Loucy (cell line): ENCODE data around the gene NIM1K.
"Not testable (repeated sequence)": the region's sequence is repeated elsewhere in the genome, so short reads cannot be mapped to it uniquely, and the experiment has no call there.

ENCODE experiments used
- H2AFZ ChIP-seq: fragments of 200-600 bp; sonication (generic); 2 replicates; pipeline ENCODE4 v1.6.0; 2016; ENCODE audit warnings: antibody characterized with exemption, mild to moderate bottlenecking, low read length, moderate library complexity
- H3F3A ChIP-seq: fragments of 200-600 bp; 2 replicates; pipeline ENCODE4 v1.6.0; 2016; ENCODE audit warnings: antibody characterized with exemption, low read depth, mild to moderate bottlenecking
- H3K27me3 ChIP-seq: fragments of 200-600 bp; sonication (generic); 2 replicates; pipeline ENCODE4 v1.6.1; 2014; ENCODE audit warnings: low read length, mild to moderate bottlenecking; ENCODE audit not compliant: insufficient read depth, poor library complexity, severe bottlenecking
- H3K36me3 ChIP-seq: fragments of 200-600 bp; sonication (generic); 2 replicates; pipeline ENCODE4 v1.6.1; 2016; ENCODE audit warnings: low read length; ENCODE audit not compliant: insufficient read depth
- H3K4me1 ChIP-seq: fragments of 200-600 bp; sonication (generic); 2 replicates; pipeline ENCODE4 v1.5.1; 2014; ENCODE audit warnings: low read length, mild to moderate bottlenecking; ENCODE audit not compliant: insufficient read depth, poor library complexity, severe bottlenecking
- H3K4me2 ChIP-seq: fragments of 200-600 bp; sonication (generic); 2 replicates; pipeline ENCODE4 v1.6.0; 2014; ENCODE audit warnings: antibody characterized with exemption, low read length, low read depth, mild to moderate bottlenecking; ENCODE audit not compliant: poor library complexity, severe bottlenecking
- H3K4me3 ChIP-seq: fragments of 200-600 bp; sonication (generic); 2 replicates; pipeline ENCODE4 v1.5.1; 2014; ENCODE audit warnings: low read length, mild to moderate bottlenecking, mixed read lengths; ENCODE audit not compliant: poor library complexity, severe bottlenecking
- H3K79me2 ChIP-seq: fragments of 200-600 bp; sonication (generic); 2 replicates; pipeline ENCODE4 v1.6.1; 2014; ENCODE audit warnings: low read length; ENCODE audit not compliant: insufficient read depth
- H3K9ac ChIP-seq: fragments of 200-600 bp; sonication (generic); 2 replicates; pipeline ENCODE4 v1.6.0; 2014; ENCODE audit warnings: mild to moderate bottlenecking, low read depth, low read length, moderate library complexity; ENCODE audit not compliant: poor library complexity, severe bottlenecking
- H3K9me2 ChIP-seq: fragments of 200-600 bp; sonication (generic); replicated peaks from 2 replicates; pipeline ENCODE4 v1.6.1; 2016; ENCODE audit warnings: low read depth, low read length, mixed read lengths
- H3K9me3 ChIP-seq: fragments of 200-600 bp; sonication (generic); 2 replicates; pipeline ENCODE4 v1.6.1; 2014; ENCODE audit warnings: mild to moderate bottlenecking, antibody characterized with exemption, low read length, low read depth; ENCODE audit not compliant: insufficient read depth
- H4K20me1 ChIP-seq: fragments of 200-600 bp; sonication (generic); 2 replicates; pipeline ENCODE4 v1.6.0; 2014; ENCODE audit warnings: antibody characterized with exemption, low read length, mild to moderate bottlenecking; ENCODE audit not compliant: insufficient read depth, poor library complexity, severe bottlenecking
- CTCF ChIP-seq: fragments of 200-600 bp; sonication (generic); conservative IDR thresholded peaks from 2 replicates; pipeline ENCODE4 v1.5.1; 2014; ENCODE audit warnings: mild to moderate bottlenecking, antibody characterized with exemption, low read length
- EZH2phosphoT487 ChIP-seq: fragments of 200-600 bp; IDR thresholded peaks from 2 replicates; pipeline ENCODE4 v1.6.1; 2018; ENCODE audit warnings: antibody characterized with exemption, mild to moderate bottlenecking, moderate library complexity, borderline replicate concordance

Gene NIM1K

GRCh38 chr5:43193894-43194265, 1.9 kb downstream of the NIM1K start:
- TF ChIP-seq EZH2phosphoT487 (no peak), CTCF (no peak)
- H3K9ac ChIP-seq: no peak overlapping the region
- H3K4me3 ChIP-seq: no peak overlapping the region
- H3K79me2 ChIP-seq: no peaks in the 10 kb centered on the region
- H3K4me2 ChIP-seq: no peak overlapping the region
- no peak overlapping the region for H2AFZ ChIP-seq
- no peaks in the 10 kb centered on the region for H3K9me2 ChIP-seq
- no peaks in the 10 kb centered on the region for H3K36me3 ChIP-seq
- no peaks in the 10 kb centered on the region for H3F3A ChIP-seq
- no peaks in the 10 kb centered on the region for H4K20me1 ChIP-seq
- H3K9me3 ChIP-seq: no peaks in the 10 kb centered on the region
- H3K4me1 ChIP-seq: no peaks in the 10 kb centered on the region
- no peaks in the 10 kb centered on the region for H3K27me3 ChIP-seq

- no peaks in the 10 kb centered on the region for H3F3A ChIP-seq
- TF ChIP-seq CTCF (no peak), EZH2phosphoT487 (no peak)
- H4K20me1 ChIP-seq: no peaks in the 10 kb centered on the region
- H3K27me3 ChIP-seq: no peaks in the 10 kb centered on the region
- H3K9me3 ChIP-seq: no peaks in the 10 kb centered on the region
- no peaks in the 10 kb centered on the region for H3K9me2 ChIP-seq
- H3K4me1 ChIP-seq: no peaks in the 10 kb centered on the region
- no peak overlapping the region for H2AFZ ChIP-seq
- H3K79me2 ChIP-seq: no peaks in the 10 kb centered on the region
- no peak overlapping the region for H3K9ac ChIP-seq
- H3K4me3 ChIP-seq: no peak overlapping the region
- H3K4me2 ChIP-seq: no peak overlapping the region
- H3K36me3 ChIP-seq: no peaks in the 10 kb centered on the region
Observed at GRCh38 chr5:43195670-43196265, 3.7 kb downstream of the NIM1K start.

GRCh38 chr5:43197535-43197934, 5.5 kb downstream of the NIM1K start:
- Histone ChIP-seq H3F3A (no peaks in the 10 kb centered on the region), H3K9me3 (no peaks in the 10 kb centered on the region), H4K20me1 (no peaks in the 10 kb centered on the region)

GRCh38 chr5:43201442-43201841, 9.4 kb downstream of the NIM1K start:
- H4K20me1 ChIP-seq, H3K27me3 ChIP-seq, H3K4me1 ChIP-seq, H3K9me2 ChIP-seq, H3K79me2 ChIP-seq, H3K9me3 ChIP-seq, H3F3A ChIP-seq, H3K4me3 ChIP-seq, H2AFZ ChIP-seq, H3K36me3 ChIP-seq, H3K4me2 ChIP-seq, H3K9ac ChIP-seq: not testable (repeated sequence)

More at GRCh38 chr5:43197535-43197934, 5.5 kb downstream of the NIM1K start:
- Histone ChIP-seq H3K4me3 (no peak overlapping the region), H2AFZ (no peak overlapping the region), H3K9me2 (no peaks in the 10 kb centered on the region), H3K9ac (no peak overlapping the region), H3K4me2 (no peak overlapping the region), H3K4me1 (no peaks in the 10 kb centered on the region), H3K27me3 (no peaks in the 10 kb centered on the region), H3K36me3 (no peaks in the 10 kb centered on the region), H3K79me2 (no peaks in the 10 kb centered on the region)
- TF ChIP-seq EZH2phosphoT487 (no peak), CTCF (no peak)
